Activated CD8-positive, alpha-beta memory T cell treated with anti-CD3 and anti-CD28 coated beads, Interleukin-2, amount 50 U/mL, for 48 hours (primary cell): Measurements from ENCODE around the gene ARID3C.
A peak's percentile ranks its signal among the peaks of the same experiment; 100 is the strongest.

Experiments used
- DNase-seq: peaks from one replicate; pipeline ENCODE4 v3.0.0-alpha.2; 2020

Gene ARID3C

GRCh38 chr9:34625186-34625486 lies 3.7 kb downstream of the ARID3C start:
- DNase-seq: no peak

GRCh38 chr9:34624475-34625185 lies 4.2 kb downstream of the ARID3C start:
- DNase-seq: no peak

- DNase-seq: no peak
Measured at GRCh38 chr9:34623374-34624235, 5.3 kb downstream of the ARID3C start.

- peak; percentile 89 for DNase-seq
Measured at GRCh38 chr9:34620061-34620994, 8.5 kb downstream of the ARID3C start, which contains the start of gene DCTN3. Gene DCTN3 (minus strand): TSS chr9:34620495. CDS start chr9:34620464, 31 bp downstream.

- no peak for DNase-seq
Measured at GRCh38 chr9:34615132-34615531, 13.7 kb downstream of the ARID3C start.

- DNase-seq: peak; percentile 84
Measured at GRCh38 chr9:34612788-34613390, 16.0 kb downstream of the ARID3C start.

GRCh38 chr9:34611811-34612787 lies 16.8 kb downstream of the ARID3C start, which contains the start of gene RPP25L:
Gene RPP25L (minus strand): TSS chr9:34612097. CDS start chr9:34611296, 801 bp downstream.
- peak; percentile 93 for DNase-seq

- DNase-seq: no peak
Measured at GRCh38 chr9:34611251-34611810, 17.5 kb downstream of the ARID3C start.

- no peak for DNase-seq
Measured at GRCh38 chr9:34610434-34611206, 18.2 kb downstream of the ARID3C start.

- no peak for DNase-seq
Measured at GRCh38 chr9:34607331-34607730, 21.5 kb downstream of the ARID3C start.

GRCh38 chr9:34606905-34607304 lies 22.0 kb downstream of the ARID3C start:
- no peak for DNase-seq

GRCh38 chr9:34606190-34606589 lies 22.7 kb downstream of the ARID3C start:
- no peak for DNase-seq

GRCh38 chr9:34603610-34604231 lies 25.1 kb downstream of the ARID3C start:
- peak; percentile 94 for DNase-seq

GRCh38 chr9:34601937-34602573 lies 26.8 kb downstream of the ARID3C start:
- no peak for DNase-seq

- DNase-seq: no peak
Measured at GRCh38 chr9:34600908-34601307, 28.0 kb downstream of the ARID3C start.

GRCh38 chr9:34599546-34599945 lies 29.3 kb downstream of the ARID3C start:
- no peak for DNase-seq

GRCh38 chr9:34594177-34594576 lies 34.7 kb downstream of the ARID3C start:
- no peak for DNase-seq

GRCh38 chr9:34592895-34593601 lies 35.8 kb downstream of the ARID3C start:
- DNase-seq: no peak
